Inflammatory macrophage (primary cell): ENCODE measurements around the gene FGFBP1.

Experiments
- DNase-seq, 2 donors: peaks; one replicate each; pipeline ENCODE4 v3.0.0-alpha.2; 2020 to 2022
- total RNA-seq, 18 experiments: gene quantifications; one replicate each; lab custom pipeline; 2026; ENCODE audit warnings: mixed read lengths in 6 of 18, inconsistent platforms in 2 of 18; lab: John Stamatoyannopoulos, UW

FGFBP1 gene
- total RNA-seq: 0 to 0.13 (median 0) reads per million in 18 experiments

DNA sequence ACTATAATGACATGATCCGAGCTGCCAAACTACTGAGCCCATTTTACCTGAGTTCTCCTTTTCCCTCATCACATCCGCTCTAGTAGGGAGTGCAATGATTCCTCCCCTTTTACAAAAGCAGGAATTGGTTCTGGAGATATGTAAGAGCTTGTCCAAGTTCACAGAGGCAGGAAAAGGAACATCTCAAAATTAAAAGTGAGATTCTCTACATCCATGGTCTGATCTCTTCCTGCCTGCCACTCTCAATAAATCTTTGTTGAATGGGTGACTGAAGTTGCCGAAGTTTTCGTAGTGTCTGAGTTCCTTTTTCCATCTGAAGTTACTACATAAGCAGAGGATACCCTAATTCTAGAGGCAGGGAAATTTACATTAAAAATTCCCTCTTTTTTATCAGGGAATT, at the start of gene FGFBP1:
Gene FGFBP1 (minus strand): TSS at position 101 of the 400 bp plus-strand sequence. CDS start 2,108 bp downstream, outside the sequence.
- DNase-seq: no peak

DNA sequence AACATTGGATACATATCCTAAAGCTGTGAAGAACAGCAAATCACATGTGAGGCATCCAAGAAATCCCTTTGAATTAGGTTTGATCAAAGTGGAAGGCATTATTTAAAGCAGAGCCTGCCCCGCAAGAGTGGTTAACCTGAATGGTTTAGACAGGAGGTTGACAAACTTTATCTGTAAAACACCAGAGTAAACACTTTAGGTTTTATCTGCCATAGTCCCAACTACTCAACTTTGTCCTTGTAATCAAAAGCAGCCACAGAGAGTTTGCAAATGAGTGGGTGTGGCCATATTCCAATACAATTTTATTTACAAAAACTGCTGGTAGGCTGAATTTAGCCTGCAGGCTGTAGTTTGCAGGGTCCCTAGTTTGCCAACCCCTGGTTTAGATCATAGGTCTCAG, 49.7 kb upstream of the FGFBP1 start:
- DNase-seq: no peak

DNA sequence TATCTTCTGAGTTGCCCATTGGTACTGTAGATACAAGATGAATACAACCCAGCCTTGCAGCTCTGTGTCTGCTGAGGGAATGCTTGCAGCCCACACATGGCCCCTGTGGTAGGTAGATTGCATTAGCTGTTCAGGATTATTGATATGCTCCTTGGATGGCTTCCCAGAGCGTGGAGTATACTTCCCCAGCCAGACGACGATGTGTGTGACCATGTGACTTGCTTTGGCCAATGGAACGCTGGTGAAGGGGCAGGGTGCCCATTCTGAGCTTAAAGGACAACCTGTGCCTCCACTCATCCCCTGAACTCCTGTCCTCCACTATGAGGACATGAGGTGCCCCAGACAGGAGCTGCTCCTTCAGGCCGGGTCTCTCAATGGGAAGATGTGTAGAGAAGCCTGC, 48.4 kb upstream of the FGFBP1 start:
- no peak for DNase-seq

DNA sequence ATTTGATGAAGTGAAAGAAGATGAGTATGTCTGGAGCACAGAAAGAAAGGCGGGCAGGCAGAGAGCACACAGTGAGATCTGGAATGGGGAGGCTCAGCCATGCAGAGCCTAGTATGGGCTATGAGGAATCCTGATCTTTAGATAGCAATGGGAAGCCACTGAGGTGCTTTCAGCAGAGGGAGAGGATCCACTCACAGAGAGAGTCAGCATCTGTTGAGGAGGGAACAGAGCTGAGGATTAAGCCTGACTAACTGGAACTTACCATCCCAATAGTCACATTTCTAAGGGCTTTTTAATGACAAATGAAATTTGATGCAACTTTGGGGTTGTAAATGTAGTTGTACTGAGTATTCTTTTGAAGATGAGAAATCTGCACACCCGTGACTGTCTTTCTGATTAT, 45.1 kb upstream of the FGFBP1 start:
- DNase-seq: no peak

DNA sequence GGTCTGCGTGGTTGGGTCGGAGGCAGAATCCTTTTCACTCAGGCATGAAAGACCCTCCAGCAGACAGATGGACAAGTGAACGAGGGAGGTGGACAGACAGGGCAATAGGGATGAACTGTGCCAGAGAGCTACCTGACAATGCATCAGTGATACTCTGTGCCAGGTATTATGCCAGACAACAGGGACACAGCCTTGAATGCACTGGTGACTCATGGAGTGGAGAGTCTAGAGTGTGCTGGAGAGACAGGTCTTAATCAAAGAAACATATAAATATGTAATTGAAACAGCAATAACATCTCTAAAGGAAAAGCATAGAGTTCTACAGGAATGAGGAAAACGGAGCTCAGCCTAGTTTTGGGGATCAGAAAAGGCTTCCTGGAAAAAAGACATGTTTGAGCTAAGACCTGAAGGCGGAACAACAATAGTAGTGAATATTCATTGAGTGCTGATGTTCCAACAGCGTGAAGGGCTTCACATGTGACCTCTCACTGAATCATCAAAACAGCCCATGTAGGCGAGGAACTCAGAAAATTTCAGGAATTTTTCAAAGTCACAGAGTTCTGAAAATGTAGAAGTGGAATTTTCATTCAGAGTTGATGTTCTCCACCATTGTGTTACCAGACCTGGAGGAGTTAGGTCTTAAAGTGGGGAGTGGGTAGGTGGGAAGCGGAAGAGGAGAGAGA, 44.4 kb upstream of the FGFBP1 start:
- peak; percentile 11 to 12 for DNase-seq

DNA sequence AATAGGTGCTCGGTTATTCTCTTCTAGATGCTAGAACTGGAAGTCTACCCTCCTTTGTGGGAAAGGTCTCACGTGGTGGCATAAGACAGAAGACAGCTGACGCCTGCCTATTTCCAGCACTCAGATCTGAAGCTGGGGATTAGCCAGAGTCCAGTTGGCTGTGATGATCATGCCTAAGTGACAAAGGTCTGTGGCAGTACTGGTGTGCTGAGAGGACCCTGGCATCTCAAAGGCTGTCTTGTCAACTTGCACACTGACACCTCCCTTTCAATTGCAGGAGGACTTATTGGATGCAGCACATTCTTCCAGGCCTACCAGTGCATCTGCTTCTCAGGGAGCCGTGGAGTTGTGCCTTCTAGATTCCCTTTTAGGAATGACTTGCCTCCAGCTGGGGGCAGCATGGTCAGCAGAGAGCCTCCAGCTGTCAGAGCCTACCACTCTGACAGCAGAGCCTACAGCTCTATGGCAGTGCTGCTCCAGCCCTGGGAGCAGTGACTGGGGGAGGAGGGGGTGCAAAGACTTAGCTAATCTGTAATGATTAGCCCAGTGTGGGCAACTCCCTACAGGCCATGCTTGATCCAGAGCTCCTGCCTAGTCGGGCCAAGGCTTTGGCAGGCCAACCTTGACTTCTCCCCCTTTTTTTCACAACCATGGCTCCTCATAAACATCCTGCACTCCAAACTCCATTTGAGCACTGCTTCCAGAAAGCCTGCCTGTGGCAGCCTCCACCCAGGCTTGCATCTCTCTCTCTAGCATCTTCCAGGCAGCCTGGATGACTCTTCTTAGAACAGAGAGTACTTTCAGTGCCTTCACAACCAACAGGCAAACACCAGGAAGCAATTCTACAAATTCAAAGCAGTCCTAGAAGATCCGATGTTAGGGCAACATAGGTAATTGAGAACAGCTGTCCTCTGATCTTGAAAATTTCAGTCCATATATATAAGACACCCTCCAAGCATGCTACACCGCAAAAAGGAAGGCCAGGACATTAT, 38.2 kb upstream of the FGFBP1 start:
- no peak for DNase-seq

DNA sequence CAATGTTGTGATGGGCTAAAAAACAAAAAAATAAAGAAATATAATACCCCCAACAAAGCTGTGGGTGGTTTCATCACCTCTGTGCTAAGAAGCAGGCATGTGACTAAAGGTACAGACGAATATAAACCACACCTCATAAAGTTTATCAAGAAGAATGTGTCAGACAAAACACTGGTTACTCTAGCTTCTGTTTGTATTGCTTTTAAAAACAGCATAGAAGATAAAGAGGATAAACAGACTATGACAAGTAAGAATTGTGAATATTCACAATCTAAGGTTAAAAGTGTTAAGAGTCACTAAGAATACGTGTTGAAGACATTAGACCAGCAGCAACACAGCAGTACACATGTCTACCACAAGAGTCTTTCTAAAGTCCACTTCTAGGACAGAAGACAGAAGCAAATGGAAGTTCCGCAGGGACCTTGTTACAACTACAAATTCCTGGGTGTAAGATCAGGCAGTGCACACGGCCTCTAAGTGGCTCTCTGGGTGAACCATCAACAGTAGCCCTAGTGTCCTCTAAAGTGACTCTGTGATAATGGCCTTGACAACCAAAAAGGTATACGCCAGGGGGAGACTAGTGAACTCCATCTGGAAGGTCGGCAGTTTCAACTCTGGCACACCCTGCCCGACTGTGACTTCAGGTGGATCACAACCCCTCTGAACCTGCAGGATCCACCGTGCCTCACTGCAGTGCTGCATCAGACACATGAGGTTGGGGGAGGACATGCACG, 32.7 kb upstream of the FGFBP1 start:
- DNase-seq: no peak

DNA sequence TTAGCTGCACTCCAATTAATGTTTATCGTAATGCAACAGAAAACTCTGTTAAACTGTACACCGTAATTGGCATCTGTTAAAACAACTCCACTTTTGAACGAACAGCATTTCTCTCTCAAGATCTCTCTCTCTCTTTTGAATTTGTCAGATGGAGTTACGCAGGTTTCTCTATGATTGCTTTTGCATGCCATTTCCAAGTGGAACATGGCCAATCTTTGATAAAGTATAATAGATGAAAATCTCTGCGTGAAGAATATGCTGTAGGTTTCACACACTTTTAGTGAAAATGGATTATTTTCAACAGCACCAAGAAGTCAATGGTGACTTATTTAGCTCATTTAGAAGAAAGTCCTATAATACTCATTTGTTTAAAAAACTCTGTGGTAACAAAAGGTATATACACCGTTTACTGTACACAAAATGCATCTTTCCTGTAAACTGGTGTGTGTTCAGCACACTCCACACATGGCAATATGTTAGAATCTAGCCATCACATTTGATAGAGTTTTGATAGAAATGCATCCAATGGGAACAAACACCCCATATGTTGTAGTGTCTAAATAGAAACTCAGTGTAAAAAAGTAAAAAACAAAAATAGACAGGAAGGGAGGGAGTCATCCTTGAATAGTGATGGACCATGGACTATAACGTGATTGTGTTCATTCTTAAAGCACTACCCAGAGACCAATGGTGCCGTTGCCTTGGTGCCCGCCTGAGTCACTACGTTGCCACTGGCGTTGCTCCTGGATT, 30.2 kb upstream of the FGFBP1 start:
- no peak for DNase-seq

DNA sequence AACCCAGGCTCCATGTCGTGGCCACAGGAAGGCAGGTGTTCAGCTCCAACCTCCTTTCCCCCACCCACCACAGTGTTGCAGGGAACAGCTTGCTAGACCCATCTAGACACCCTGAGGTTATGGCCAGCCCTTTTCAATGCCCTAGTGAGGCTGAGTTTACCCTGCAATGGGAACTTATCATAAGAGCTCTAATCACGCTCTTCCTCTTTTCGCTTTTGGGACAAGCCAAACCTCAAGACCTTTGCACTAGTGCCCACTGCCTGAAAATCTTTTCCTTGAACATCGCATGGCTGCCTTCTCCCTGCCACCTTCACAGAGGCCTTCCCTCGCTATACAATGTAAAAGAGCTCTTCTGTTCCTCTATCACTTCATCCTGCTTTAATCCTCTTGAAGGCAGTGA, 26.8 kb upstream of the FGFBP1 start:
- peak; percentile 37 to 55 for DNase-seq

DNA sequence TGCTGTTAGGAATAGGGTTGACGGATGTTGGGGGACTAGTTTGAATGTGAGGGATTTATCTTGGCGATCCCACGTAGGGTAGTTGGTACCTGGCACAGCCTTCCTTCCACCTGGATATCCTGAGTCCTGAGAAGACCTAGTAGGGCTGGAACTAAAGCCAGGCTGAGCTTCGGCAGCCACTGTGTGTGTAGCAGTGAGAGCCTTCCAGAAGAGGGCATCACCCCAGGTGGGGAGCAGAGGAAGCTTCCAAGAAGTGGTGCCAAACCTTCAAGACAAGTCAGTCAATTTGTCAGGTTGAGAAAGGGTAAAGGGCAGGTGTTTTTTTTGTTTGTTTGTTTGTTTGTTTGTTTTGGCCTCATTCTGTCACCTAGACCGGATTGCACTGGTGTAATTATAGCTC, 25.6 kb upstream of the FGFBP1 start:
- DNase-seq: no peak

DNA sequence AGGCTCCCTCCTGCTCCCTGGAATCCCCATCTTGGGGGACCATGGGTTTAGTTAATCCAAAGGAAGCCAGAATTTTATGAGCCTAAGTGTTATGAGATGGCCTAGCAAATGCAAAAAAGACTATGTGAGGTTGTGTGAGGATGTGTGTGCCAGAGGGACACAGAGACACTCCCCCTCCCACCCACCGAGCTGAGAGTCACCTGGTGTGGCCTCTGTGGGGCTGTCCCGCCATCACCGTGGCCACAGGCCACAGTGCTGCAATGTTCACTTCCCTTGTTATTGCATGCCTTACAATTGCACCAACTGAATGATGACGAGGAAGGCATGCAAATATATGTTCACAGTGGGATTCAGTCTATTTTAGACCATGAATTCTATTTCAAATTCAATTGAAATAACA, 25.0 kb upstream of the FGFBP1 start:
- peak; percentile 56 to 84 for DNase-seq

DNA sequence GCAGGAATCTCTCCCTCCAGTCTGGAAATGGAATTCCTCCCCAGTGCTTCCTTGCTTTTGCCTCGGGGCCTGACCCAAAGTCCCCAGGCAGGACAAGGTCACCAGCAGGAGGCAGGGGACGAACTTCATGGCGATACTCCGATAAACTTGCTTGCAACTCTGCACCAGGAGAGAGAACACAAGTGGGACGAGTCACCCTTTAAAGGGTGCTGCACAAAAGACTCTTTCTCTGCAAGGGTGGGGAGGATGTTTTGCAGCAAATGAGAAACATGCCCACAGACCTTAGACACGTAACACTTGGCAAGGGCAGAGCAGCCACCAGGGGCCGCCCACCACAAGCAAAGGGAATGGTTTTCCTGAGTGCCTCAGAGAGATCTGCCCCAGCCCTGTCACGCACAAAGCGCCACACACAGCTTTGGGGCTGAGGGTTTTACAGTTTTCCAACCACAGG, 24.5 kb upstream of the FGFBP1 start, which contains the start of gene FGFBP2:
Gene FGFBP2 (minus strand): TSS at position 175 of the 451 bp plus-strand sequence. CDS start 46 bp downstream, at position 129.
- DNase-seq: peak; percentile 44 to 54

DNA sequence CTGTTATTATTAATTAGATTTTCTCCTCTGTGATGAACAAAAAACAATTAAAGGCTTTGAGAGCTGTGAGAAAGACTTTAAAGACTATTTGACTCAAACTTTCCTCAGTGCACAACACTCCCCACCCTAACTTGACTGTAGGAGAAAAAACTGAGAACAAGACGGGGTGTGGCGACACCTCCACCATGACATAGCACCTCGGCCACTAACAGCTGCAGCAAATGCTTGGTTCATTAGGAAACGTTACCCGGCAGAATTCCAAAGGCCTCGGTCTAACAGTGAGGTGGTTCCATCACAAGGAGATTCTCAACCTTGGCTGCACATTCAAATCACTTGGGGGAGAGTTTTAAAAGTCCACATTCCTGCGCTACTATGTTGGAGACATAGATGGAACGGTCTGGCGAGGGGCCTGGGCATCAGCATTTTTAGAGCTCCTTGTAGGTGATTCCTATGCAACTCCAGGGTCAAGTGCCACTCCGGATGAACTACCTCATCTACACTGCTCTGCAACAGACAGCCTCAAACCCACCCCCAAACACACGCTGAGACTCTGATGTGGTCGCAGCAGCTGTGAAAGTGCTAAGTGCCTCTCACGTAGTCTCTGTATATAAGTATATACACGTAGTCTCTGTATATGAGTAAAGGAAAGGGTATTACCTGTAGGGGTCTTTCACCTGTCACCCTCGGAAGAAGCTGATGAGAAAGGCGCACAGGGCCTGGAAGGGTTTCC, 23.4 kb upstream of the FGFBP1 start:
- DNase-seq: peak; percentile 11 to 24

DNA sequence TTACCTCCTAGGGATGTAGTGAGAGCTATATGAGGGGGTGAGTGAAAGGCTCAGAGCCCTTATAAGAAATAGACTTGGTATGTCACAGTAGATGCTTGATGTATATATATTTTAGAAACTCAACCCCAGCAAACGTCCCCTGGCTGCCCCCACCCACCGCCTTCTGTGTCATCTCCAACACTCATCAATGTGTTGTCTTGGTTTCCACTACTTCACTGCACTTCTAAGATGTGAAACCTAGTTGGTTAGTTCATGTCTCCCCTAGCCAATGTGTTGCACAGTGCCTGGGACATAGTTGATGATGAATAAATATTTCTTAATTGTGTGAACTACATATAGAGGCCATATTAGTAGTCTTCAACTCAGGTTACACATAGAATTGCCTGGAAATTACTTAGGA, 20.0 kb upstream of the FGFBP1 start:
- no peak for DNase-seq

DNA sequence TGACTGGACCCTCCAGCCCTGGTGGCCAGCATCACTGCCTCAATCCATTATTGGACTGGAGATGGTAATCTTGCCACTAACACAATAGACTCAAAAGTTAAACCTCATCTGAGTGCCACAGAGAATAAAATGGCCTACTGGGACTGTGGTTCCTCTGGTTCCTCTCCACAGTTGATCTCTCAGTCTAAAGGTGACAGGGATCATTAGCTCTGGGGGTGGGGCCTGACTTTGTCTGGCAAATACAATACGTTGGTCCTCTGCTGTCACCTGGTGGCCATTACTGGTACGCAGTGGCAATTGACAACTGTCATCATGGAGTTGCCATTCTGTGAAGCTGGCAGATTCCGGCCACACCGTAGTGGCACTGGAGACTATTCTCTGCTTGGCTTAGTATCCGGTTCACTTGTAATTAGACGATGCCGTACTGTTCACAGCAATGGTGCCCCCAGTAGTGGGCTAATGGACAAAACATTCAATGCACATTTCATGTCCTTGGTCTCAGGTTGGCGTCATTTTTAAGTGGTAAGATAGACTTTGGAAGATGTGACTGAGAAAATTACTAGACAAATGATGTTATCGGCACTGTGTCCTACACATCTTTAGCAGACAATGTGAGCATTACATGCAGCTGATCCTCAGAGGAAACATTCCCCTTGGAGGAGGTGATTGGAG, 17.8 kb upstream of the FGFBP1 start:
- DNase-seq: peak; percentile 87 to 88

DNA sequence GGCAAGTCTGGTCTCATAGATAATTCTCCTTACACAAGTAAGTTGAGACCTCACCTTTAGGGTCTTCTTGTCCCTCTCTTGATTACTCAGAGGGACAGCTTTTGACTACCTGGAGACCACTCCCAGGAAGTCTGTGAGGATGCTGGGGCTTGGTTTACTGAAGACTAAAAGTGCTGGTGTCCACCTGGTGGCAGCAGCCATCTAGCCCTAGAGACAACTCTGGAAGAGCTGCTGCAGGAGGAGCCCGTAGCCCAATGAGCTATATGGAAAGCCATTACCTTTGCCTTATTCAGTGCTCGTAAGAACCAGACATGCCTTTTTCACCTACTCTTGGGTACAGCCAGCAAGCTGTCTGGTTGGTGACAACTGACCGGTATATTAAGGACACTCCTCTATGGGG, 17.1 kb upstream of the FGFBP1 start:
- DNase-seq: no peak

DNA sequence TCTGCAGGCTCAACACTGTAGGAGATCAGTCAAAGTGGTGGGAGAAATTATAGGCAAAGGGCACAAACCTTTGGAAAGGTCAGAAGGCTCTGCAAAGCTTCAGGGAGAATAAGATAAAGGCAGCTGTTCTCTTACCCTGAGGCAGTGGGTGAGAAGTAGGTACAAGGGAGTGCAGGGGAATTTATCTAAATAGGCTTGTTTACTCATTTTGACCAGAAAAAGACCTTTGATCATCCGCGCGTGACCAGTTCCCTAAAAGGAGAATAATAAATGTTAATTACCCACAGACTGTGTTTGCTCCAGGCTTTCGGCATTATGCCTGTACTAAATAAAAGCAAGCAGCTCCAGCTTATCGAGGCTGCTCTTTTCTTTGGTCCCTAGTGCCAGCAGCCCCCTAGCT, 15.1 kb upstream of the FGFBP1 start:
- DNase-seq: no peak

DNA sequence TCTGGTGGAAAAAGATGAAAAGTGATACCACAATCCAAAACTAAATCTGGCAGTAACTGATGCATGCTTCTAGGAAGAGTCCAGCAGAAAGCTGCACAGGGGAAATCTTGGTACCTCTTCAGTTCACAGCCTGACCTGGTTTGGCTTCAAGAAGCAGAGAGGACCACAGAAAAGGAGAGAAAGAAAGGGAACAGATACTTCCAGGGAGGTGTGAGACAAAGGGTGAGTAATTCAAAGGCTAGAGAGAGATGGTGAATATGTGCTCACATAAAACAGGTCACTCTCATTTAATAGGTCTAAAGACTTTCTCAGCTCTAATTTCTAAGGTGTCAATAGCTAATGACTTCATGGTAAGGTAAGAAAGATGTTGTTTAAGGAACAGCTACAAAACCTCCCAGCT, 13.2 kb upstream of the FGFBP1 start:
- no peak for DNase-seq

DNA sequence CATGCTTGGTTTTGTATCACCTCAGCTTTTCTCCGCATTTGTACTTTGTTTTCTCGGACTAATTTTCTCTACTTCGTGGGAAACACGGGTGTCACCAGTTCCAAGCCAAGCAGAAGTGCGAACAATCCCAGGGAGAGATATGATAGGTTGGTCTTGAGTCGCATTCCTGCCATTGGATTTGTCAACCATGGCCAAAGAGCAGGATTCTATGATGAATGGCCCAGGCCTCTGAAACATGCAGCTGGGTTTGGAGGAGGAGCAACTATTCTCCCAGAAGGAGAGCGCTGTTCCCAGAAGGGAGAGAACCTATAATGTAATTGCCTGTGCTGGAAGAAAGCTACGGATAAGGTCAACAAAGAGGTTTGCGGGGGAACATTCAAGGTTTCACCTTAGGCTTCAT, 10.3 kb upstream of the FGFBP1 start:
- no peak for DNase-seq

DNA sequence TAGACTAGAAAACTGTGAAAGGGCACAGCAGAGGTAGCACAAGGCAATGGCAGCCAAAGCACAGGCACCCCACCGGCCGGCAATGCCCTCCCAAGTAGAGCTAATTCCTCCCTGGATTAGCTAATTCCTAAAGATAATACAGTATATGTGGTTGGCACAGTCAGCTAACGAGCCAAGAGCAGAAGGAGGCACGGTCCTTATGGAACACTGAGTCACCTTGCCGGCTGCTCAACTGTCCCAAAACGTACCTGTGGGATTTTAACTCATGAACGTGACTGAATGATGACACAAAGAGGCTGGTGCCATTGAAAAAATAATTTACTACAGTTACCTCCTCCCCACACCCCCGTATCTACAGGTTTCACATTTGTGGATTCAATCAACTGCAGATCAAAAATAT, 9.1 kb upstream of the FGFBP1 start:
- no peak for DNase-seq

DNA sequence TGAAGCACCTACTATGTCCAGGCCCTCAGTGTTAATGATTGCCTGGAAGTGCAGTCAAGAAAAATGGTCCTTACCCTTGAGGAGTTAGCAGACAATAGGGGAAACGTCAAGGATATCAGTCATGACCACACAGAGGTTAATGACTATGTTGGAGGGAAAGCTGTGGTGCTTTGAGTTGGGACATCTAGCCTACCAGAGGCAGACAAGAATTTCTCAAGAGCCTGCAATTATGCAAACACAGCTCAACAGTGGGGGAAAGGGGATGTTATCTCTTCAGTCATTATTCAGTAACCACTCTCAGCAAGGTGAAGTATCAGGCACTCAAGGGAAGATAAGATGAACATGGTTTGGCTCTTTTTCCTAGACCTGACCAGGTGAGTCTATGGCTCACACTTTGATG, 7.0 kb upstream of the FGFBP1 start:
- DNase-seq: peak; percentile 67 to 82
